ENCODE measurements around the gene PHETA1. TPM values are rescaled to one million over a fixed set of nuclear protein-coding genes. Genes with fewer than 3 reads are reported as not detected.

Gene PHETA1
- polyA plus RNA-seq, 3 donors: 3.4 to 15.3 (median 4.9) TPM

- no peaks in the 10 kb centered on the region for H3K79me2 ChIP-seq (ENCODE audit: insufficient read depth, low read length)
- Mint-ChIP-seq H3K27me3 (ENCODE audit: low read depth in 3 of 3) (peaks cover 0 to 4% (median 3%) of the 10 kb centered on the region in 3 donors), H3K4me3 (no peak overlapping the region), H3K9me3 (peaks cover 6 to 19% (median 17%) of the 10 kb centered on the region in 7 donors), H3K4me1 (peaks cover 43% of the 10 kb centered on the region), H3K36me3 (no peaks in the 10 kb centered on the region), H3K27ac (peak overlapping the region in 1 of 7 donors; percentile 19)
- H3K9ac ChIP-seq (ENCODE audit: insufficient read depth, low read length, poor library complexity, severe bottlenecking): no peak overlapping the region
- TF ChIP-seq CTCF (IDR thresholded peaks at IDR 0.05): no peak
- no peaks in the 10 kb centered on the region for H4K20me1 ChIP-seq (ENCODE audit: insufficient read depth, low read length)
- H3K27me3 ChIP-seq (ENCODE audit: control insufficient read depth in 2 of 2, insufficient read depth in 2 of 2, low read length in 2 of 2): no peaks in the 10 kb centered on the region
- intact Hi-C loops (cut with micrococcal nuclease): loop anchor here (5.0 to 10.0 kb wide), 3 partner anchors 94 to 374 kb away; partner anchors contain the start of gene SH2B3 (in 1 of the 2)
- H3K27ac ChIP-seq (ENCODE audit: low read depth in 1 of 2, low read length in 2 of 2): no peak overlapping the region
- H3K4me3 ChIP-seq (replicated peaks in 1 of 3; ENCODE audit: low read depth in 2 of 3, low read length in 3 of 3): no peak overlapping the region
- no peak overlapping the region for H3K4me2 ChIP-seq (replicated peaks; ENCODE audit: extremely low read depth, low read length, poor library complexity, severe bottlenecking)
- H3K4me1 ChIP-seq (ENCODE audit: control insufficient read depth in 1 of 2, insufficient read depth in 2 of 2, low read length in 2 of 2): peaks cover 35 to 43% of the 10 kb centered on the region in 2 donors
- 52% methylated on average over 3 of the region's 4 CpGs for WGBS (ENCODE audit: insufficient coverage)
- H2AFZ ChIP-seq (ENCODE audit: insufficient read depth, low read depth, low read length, poor library complexity, severe bottlenecking): no peak overlapping the region
- no peak for DNase-seq
- no peaks in the 10 kb centered on the region for H3K36me3 ChIP-seq (replicated peaks in 1 of 2; ENCODE audit: control insufficient read depth in 1 of 2, insufficient read depth in 2 of 2, low read length in 2 of 2)
- H3K9me3 ChIP-seq (replicated peaks in 1 of 2; ENCODE audit: control insufficient read depth in 1 of 2, insufficient read depth in 1 of 2, low read length in 2 of 2): peaks cover 4 to 16% of the 10 kb centered on the region in 2 donors
Measured at GRCh38 chr12:111311011-111311410, 57.9 kb downstream of the PHETA1 start.

Small RNA genes lying within 50 kb of the gene (small RNA-seq; reads per million reads assigned to genes)
- not detected for gene RNA5SP373 (ENCODE audit: insufficient read length, low read depth)

Other genes starting within 250 kb of the PHETA1 start
- gene SH2B3, start 36.8 kb upstream of the PHETA1 start, polyA plus RNA-seq: 100 to 1,000 TPM in 1 of 3 donors, 10 to 100 TPM in 2; 15.2 to 136 (median 33.5) TPM
- 10 to 100 TPM in 2 of 3 donors, 1 to 10 TPM in 1; 4.3 to 28.8 (median 11.9) TPM for gene ATXN2, start 230.2 kb upstream of the PHETA1 start, polyA plus RNA-seq